ENCODE data around the gene GSKIP.

- TF ChIP-seq EZH2 (IDR thresholded peaks at IDR 0.05; ENCODE audit: low read length, missing control alignments) = no peak
- no peak for TF ChIP-seq CTCF (conservative IDR thresholded peaks at IDR 0.05 in 1 of 2, IDR thresholded peaks at IDR 0.05 in 1 of 2; ENCODE audit: low read depth in 1 of 2, low read length in 2 of 2)
Measured at GRCh38 chr14:96354246-96354645, 9.1 kb upstream of the GSKIP start.

All from fibroblast of lung (primary cell).